NCI-H526 (cell line): ENCODE measurements around the gene UBE2G2.

ENCODE experiments used
- DNase-seq, 2 experiments: peaks; one replicate each; lab custom pipeline; 2025; lab: John Stamatoyannopoulos, UW

UBE2G2 gene

GRCh38 chr21:44785620-44786335, 15.8 kb downstream of the UBE2G2 start:
- DNase-seq: no peak

GRCh38 chr21:44784810-44785209, 16.8 kb downstream of the UBE2G2 start:
- DNase-seq: no peak

GRCh38 chr21:44783020-44783696, 18.5 kb downstream of the UBE2G2 start:
- no peak for DNase-seq

- DNase-seq: no peak
Measured at GRCh38 chr21:44780767-44781459, 20.7 kb downstream of the UBE2G2 start.

GRCh38 chr21:44780137-44780502, 21.5 kb downstream of the UBE2G2 start:
- no peak for DNase-seq

GRCh38 chr21:44779417-44780136, 22.0 kb downstream of the UBE2G2 start:
- DNase-seq: no peak

- no peak for DNase-seq
Measured at GRCh38 chr21:44778983-44779382, 22.6 kb downstream of the UBE2G2 start.

GRCh38 chr21:44778499-44778911, 23.1 kb downstream of the UBE2G2 start:
- DNase-seq: no peak

- no peak for DNase-seq
Measured at GRCh38 chr21:44778094-44778493, 23.5 kb downstream of the UBE2G2 start.

- no peak for DNase-seq
Measured at GRCh38 chr21:44774972-44775371, 26.6 kb downstream of the UBE2G2 start.

GRCh38 chr21:44773291-44773932, 28.2 kb downstream of the UBE2G2 start:
- DNase-seq: peak; percentile 91 to 95

GRCh38 chr21:44771896-44772525, 29.6 kb downstream of the UBE2G2 start:
- no peak for DNase-seq

- no peak for DNase-seq
Measured at GRCh38 chr21:44767834-44768831, 33.5 kb downstream of the UBE2G2 start.

GRCh38 chr21:44766818-44767354, 34.7 kb downstream of the UBE2G2 start:
- DNase-seq: no peak

GRCh38 chr21:44766014-44766817, 35.4 kb downstream of the UBE2G2 start:
- DNase-seq: no peak

GRCh38 chr21:44765231-44766013, 36.2 kb downstream of the UBE2G2 start:
- DNase-seq: peak in 1 of 2 experiments; percentile 40

- no peak for DNase-seq
Measured at GRCh38 chr21:44764319-44765230, 37.0 kb downstream of the UBE2G2 start.
